ENCODE results near the gene NTMT2. TPM values are rescaled to one million over a fixed set of nuclear protein-coding genes. Genes with fewer than 3 reads are reported as not detected.

NTMT2 gene
- not detected in 2 replicates for total RNA-seq

DNA sequence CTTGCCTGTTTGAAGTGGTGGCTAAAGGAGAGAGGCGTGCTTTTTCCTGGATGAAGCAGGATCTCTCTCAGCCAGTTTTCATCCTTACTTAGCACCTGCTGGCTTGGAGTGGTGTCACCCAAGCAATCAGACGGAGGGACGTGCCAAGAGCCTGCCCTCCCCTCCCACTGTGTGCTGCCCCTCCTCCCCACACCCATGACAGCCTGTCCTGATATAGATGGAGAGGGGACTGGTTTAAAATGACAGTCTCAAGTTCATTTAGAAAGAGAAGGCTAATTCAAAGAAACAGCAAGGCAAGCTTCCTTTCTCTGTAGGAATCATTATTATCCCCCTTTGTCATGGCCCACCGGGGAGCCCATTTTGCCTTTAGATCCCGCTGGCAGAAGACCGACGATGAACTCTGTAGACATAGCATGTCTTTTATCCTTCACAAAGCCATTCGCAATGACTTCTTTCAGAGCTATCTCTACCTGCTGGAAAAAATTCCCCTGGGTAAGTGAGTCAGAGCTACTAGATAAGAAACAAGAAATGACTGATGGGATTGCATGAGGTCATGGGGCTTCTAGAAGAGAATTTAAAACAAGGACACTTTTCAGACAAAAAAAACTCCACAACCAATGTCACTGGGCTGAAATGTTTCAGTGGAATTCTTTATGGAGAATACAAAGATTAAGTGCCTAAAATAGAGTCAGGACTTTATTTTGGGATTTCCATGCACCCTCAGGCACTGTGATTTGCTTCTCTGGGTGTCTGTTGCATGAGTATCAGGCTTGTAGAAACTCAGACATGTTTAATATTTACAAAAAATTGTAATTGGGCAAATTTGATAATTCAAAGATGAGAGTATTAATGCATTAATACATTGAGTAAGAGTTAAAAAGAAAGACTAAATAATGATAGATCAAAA is at the start of gene NTMT2:
TSS of gene NTMT2 (plus strand) at position 190 of the 907 bp plus-strand sequence. CDS start at position 339, 149 bp downstream.

Small RNA genes within 50 kb of the gene (small RNA-seq; reads per million reads assigned to genes)
- gene MIR3119-2 = not detected

Other genes starting within 250 kb of the NTMT2 start
- 60.4 and 71.7 TPM in 2 replicates for gene KIFAP3, start 71.3 kb upstream of the NTMT2 start, total RNA-seq

Data from hair follicle dermal papilla cell (primary cell).